GM18517 (cell line): ENCODE data around the gene ING5.
"Not testable (repeated sequence)": the region's sequence is repeated elsewhere in the genome, so short reads cannot be mapped to it uniquely, and the experiment has no call there.

Experiments
- ATAC-seq: cut with Tn5 transposase; IDR thresholded peaks from one replicate; pipeline ENCODE4 v1.9.1; 2021; ENCODE audit warnings: mild to moderate bottlenecking, moderate library complexity; ENCODE audit not compliant: unreplicated experiment

The ING5 gene

GRCh38 chr2:241755777-241756176 lies 53.9 kb downstream of the ING5 start:
- ATAC-seq, result no peak

GRCh38 chr2:241759067-241759807 lies 57.4 kb downstream of the ING5 start:
- ATAC-seq, result no peak

- ATAC-seq, result not testable (repeated sequence)
These were observed 58.1 kb downstream of the ING5 start for GRCh38 chr2:241759893-241760292.

DNA sequence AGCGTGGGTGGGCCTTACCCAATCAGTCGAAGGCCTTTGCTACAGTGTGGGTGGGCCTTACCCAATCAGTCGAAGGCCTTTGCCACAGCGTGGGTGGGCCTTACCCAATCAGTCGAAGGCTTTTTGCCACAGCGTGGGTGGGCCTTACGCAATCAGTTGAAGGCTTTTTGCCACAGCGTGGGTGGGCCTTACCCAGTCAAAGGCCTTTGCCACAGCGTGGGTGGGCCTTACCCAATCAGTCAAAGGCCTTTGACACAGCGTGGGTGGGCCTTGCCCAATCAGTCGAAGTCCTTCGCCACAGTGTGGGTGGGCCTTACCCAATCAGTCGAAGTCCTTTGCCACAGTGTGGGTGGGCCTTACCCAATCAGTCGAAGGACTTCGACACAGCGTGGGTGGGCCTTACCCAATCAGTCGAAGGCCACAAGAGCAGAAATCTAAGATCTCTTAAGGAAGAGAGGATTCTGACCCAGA lies 58.5 kb downstream of the ING5 start:
- no peak for ATAC-seq

DNA sequence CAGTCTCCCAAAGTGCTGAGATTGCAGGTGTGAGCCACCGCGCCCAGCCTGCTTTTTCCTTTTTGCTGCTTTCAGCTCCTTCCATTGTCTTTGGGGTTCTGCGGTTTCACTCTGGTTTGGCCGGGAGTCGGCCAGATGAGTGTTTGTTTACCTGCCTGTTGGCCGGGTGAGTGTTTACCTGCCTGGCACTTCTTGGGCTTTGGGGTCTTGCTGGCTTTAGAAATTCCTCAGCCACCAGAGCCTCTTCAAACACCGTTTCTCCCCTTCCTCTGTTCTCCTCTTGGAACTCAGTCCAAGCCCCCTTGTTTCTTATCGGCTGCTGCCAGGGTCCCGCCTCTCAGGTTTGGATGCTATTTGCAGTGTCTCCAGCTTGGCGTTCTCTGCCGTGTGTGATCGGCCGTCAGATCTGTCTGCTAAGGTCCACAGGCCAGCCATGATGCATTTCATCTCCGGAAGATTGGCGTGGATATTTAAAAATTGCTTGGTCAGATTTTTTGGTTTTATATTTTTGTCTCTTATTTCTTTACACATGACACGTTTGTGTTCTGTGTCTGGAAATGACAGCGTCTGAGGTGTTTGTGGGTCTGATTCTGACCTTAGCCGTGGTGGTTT lies 60.6 kb downstream of the ING5 start:
- no peak for ATAC-seq

DNA sequence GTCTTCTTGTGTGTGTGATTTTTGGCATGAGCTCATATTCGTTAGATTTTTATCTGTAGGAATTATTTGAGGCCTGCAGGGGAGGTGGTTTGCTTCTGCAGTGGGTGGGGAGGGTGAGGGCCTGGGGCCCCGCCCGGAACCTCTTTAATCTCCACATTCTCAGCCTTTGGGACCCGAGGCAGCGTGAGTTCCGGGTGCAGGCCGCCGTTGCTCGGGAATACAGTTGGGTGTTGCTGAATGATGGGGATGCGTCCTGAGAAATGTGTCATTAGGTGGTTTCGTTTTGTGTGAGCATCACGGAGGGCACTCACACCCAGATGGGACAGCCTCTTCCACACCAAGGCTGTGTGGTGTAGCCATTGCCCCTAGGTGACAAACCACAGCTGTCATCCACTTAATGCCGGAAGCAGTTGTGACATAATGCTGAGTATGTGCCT lies 61.1 kb downstream of the ING5 start:
- no peak for ATAC-seq

GRCh38 chr2:241763551-241764274 lies 61.9 kb downstream of the ING5 start:
- no peak for ATAC-seq

- no peak for ATAC-seq
These were observed 62.7 kb downstream of the ING5 start for GRCh38 chr2:241764275-241765241.

- ATAC-seq, result no peak
These were observed 65.8 kb downstream of the ING5 start for GRCh38 chr2:241767464-241768250.

DNA sequence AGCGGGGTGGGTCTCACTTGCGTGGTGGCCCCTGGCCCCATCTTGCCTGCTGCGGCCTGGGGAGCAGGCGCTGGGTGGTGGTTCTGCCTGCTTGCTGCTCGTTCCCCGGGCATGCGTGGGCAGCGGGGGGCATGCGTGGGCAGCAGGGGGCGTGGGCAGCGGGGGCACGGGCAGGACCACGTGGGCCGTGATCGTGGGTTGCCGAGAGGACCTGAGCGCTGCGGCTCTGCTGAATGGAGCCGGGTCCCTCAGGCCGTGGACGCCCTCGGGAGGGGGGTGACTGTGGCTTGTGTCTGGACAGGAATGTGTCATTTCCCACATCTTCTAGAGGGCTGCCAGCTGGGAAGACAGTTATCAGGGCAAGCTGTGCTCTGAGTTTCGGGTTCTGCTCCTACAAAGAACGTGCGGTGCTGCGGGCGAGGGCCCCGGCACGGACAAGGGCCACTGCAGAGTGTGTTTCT lies 66.4 kb downstream of the ING5 start:
- no peak for ATAC-seq

DNA sequence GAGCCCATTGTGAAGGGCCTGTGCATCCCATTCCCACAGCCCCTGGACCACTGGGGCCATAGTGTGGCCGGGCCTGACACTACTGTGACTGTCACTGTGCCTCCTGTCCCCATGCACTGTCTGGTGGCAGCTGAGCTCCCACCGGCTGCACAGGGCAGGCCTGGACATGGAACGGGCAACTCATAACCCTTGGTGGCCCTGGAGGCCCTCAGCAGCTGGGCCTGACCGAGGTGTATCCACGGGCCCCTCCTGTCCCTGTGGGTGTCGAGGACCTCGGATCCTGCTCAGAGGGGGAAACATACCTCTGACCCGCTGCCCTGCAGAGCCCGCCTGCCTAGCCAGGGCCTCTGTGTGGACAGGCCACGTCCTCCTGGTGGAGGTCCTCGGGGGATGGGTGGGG lies 67.0 kb downstream of the ING5 start:
- ATAC-seq, result no peak

DNA sequence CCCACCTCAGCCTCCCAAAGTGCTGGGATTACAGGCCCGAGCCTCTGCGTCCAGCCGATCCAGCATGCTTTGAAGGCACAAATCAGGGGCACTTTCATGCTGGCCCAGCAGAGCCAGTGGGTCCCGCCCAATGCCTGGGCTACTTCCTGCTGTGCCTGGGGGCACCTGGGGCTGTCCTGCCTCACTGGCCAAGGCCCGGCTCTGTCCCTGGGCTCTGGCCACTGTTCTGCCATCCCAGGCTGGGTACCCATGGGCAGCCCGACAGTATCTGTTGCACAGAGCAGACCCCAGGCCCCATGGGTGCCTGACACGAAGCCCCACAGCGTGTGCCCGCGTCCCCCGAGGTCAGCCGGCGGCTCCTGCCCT lies 68.0 kb downstream of the ING5 start:
- ATAC-seq, result no peak

DNA sequence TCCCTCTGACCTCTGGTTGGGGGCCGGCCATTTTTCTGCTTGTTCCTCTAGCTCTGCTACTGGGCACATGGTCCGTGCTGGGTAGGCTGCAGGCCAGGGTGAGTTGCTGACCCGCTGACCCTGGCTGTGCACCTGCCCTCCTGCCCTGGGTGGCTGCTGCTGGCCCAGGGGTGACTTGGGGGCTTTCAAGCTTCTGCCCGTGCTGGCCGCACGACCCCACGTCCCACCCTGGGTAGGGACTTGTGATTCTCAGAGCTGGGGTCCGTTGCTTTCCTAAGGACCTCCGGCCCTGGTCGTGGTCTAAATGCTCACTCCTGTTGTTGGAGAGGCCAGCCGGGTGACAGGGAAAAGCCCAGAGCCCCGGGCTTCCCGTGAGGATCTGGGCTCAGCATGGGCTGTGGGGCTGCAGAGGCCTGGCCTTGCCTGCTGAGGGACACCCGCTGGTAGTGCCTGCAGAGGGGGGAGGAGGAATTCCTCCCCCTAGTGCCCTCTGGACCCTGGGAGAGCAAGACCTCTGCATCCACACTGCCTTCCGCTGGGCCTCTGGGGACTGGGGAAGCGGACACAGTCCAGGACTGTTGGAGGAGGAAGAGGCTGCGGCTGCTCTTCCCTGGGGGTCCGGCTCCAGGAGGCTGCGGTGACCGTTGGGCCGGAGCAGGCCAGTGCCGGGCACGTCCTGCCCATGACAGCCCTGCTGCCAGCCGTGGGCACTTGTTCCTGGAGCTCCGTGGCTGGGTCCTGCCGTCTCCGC lies 68.5 kb downstream of the ING5 start:
- ATAC-seq, result no peak

DNA sequence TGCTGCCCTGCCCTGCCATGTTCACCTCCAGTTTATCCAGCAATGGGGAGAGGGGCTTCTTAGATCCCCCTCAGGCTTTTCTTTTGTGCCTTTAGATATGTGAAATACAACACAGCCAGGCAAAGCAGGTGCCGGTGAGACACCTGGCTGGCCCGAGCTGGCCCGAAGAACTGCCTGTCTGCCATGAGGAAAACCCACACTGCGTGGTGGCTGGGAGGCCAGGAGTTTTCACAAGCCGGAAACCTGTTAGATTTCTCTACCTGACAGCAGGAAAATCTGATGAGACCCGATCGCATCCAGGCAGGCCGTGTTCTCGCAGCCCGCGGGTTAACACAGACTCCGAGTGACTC lies 69.1 kb downstream of the ING5 start:
- no peak for ATAC-seq

GRCh38 chr2:241771286-241772062 lies 69.6 kb downstream of the ING5 start:
- ATAC-seq, result no peak

DNA sequence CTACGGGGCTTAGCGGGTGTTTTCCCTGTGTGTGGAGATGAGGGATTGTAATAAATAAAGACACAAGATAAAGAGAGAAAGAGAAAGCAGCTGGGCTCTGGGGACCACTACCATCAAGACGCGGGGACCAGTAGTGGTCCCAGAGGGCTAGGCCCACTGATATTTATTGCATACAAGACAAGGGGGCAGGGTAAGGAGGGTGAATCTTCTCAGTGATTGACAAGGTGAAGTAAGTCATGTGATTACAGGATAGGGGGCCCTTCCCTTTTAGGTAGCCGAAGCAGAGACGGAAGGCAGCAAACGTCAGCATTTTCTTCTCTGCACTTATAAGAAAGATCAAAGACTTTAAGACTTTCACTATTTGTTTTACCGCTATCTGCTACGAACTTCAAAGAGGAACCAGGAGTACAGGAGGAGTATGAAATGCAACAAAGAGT lies 70.2 kb downstream of the ING5 start:
- ATAC-seq, result no peak

GRCh38 chr2:241773511-241774418 lies 71.9 kb downstream of the ING5 start:
- ATAC-seq, result no peak
